CD14-positive monocyte (primary cell): ENCODE results near the gene LCAT. TPM values are rescaled to one million over a fixed set of nuclear protein-coding genes. Genes with fewer than 3 reads are reported as not detected.

Experiments
- DNase-seq, 3 donors: peaks; one replicate each; pipeline ENCODE4 v3.0.0-alpha.2; 2011 to 2022
- H2AFZ ChIP-seq: 2 replicates; pipeline ENCODE4 v1.6.0; 2012; ENCODE audit warnings: mild to moderate bottlenecking, low read depth, low read length, inconsistent platforms; ENCODE audit not compliant: insufficient read depth, poor library complexity, severe bottlenecking
- H3K27ac ChIP-seq, 2 donors: 1 replicate in 1 of 2; 2 replicates in 1 of 2; pipeline ENCODE4 v1.5.1; 2012 to 2013; ENCODE audit warnings: low read length in 2 of 2, control low read depth in 1 of 2, inconsistent platforms in 1 of 2, low read depth in 1 of 2, mild to moderate bottlenecking in 1 of 2
- H3K27me3 ChIP-seq, 2 donors: one replicate each; pipeline versions ENCODE4 v1.6.0 to v1.6.1; 2011 to 2013; ENCODE audit warnings: low read length in 2 of 2; ENCODE audit not compliant: control insufficient read depth in 2 of 2, insufficient read depth in 2 of 2
- H3K36me3 ChIP-seq, 2 donors: replicated peaks in 1 of 2; 1 replicate in 1 of 2; 2 replicates in 1 of 2; pipeline versions ENCODE4 v1.5.1 to v1.6.1; 2012 to 2013; ENCODE audit warnings: low read length in 2 of 2, control low read depth in 1 of 2, inconsistent platforms in 1 of 2, mild to moderate bottlenecking in 1 of 2; ENCODE audit not compliant: insufficient read depth in 2 of 2, control insufficient read depth in 1 of 2
- H3K4me1 ChIP-seq, 2 donors: 1 replicate in 1 of 2; 2 replicates in 1 of 2; pipeline versions ENCODE4 v1.5.1 to v1.6.1; 2012 to 2013; ENCODE audit warnings: low read length in 2 of 2, control low read depth in 1 of 2, inconsistent platforms in 1 of 2, mild to moderate bottlenecking in 1 of 2, moderate library complexity in 1 of 2; ENCODE audit not compliant: insufficient read depth in 2 of 2, control insufficient read depth in 1 of 2
- H3K4me2 ChIP-seq: replicated peaks from 2 replicates; pipeline ENCODE3; 2012; ENCODE audit warnings: low read length, moderate library complexity, mild to moderate bottlenecking; ENCODE audit not compliant: poor library complexity, severe bottlenecking; ENCODE audit errors: extremely low read depth
- H3K4me3 ChIP-seq, 3 experiments: fragments of 200-600 bp in 1 of 3; sonication (generic) in 1 of 3; replicated peaks in 1 of 3; 1 replicate in 2 of 3; 2 replicates in 1 of 3; pipeline ENCODE4 v1.5.1; 2011 to 2013; ENCODE audit warnings: low read length in 3 of 3, mild to moderate bottlenecking in 3 of 3, control low read depth in 2 of 3, low read depth in 2 of 3, inconsistent platforms in 1 of 3, moderate library complexity in 1 of 3
- H3K79me2 ChIP-seq: 2 replicates; pipeline ENCODE4 v1.6.0; 2012; ENCODE audit warnings: mild to moderate bottlenecking, control low read depth, inconsistent platforms, low read length, moderate library complexity; ENCODE audit not compliant: insufficient read depth
- H3K9ac ChIP-seq: 2 replicates; pipeline ENCODE4 v1.6.0; 2017; ENCODE audit warnings: low read length, mild to moderate bottlenecking; ENCODE audit not compliant: insufficient read depth, poor library complexity, severe bottlenecking
- H3K9me3 ChIP-seq, 2 donors: replicated peaks in 1 of 2; 1 replicate in 1 of 2; 2 replicates in 1 of 2; pipeline versions ENCODE4 v1.5.1 to v1.6.1; 2012 to 2013; ENCODE audit warnings: low read length in 2 of 2, control low read depth in 1 of 2; ENCODE audit not compliant: control insufficient read depth in 1 of 2, insufficient read depth in 1 of 2
- H4K20me1 ChIP-seq: 2 replicates; pipeline ENCODE4 v1.6.0; 2012; ENCODE audit warnings: mild to moderate bottlenecking, low read length, control low read depth, moderate library complexity; ENCODE audit not compliant: insufficient read depth
- H3K27ac Mint-ChIP-seq, 7 donors: one replicate each; pipeline ENCODE4 v1.8.0; 2020; ENCODE audit warnings: mild to moderate bottlenecking in 7 of 7, mixed read lengths in 7 of 7, moderate library complexity in 6 of 7, inconsistent platforms in 2 of 7
- H3K27me3 Mint-ChIP-seq, 3 donors: one replicate each; pipeline ENCODE4 v1.8.0; 2021 to 2022; ENCODE audit warnings: low read depth in 3 of 3, mild to moderate bottlenecking in 3 of 3, mixed read lengths in 3 of 3, moderate library complexity in 3 of 3, inconsistent platforms in 1 of 3
- H3K36me3 Mint-ChIP-seq, 2 donors: one replicate each; pipeline ENCODE4 v1.8.0; 2020; ENCODE audit warnings: mixed read lengths in 2 of 2, inconsistent platforms in 1 of 2, mild to moderate bottlenecking in 1 of 2
- H3K4me1 Mint-ChIP-seq: one replicate; pipeline ENCODE4 v1.8.0; 2020; ENCODE audit warnings: mild to moderate bottlenecking, mixed read lengths
- H3K4me3 Mint-ChIP-seq, 2 donors: one replicate each; pipeline ENCODE4 v1.8.0; 2020; ENCODE audit warnings: mild to moderate bottlenecking in 2 of 2, mixed read lengths in 2 of 2, moderate library complexity in 1 of 2
- H3K9me3 Mint-ChIP-seq, 7 donors: one replicate each; pipeline ENCODE4 v1.8.0; 2020 to 2022; ENCODE audit warnings: mixed read lengths in 7 of 7, mild to moderate bottlenecking in 6 of 7, moderate library complexity in 6 of 7, inconsistent platforms in 2 of 7
- WGBS: methylation state at CpG from one replicate; pipeline ENCODE4 v1.1.5; 2013; ENCODE audit warnings: missing lambda C conversion rate; ENCODE audit not compliant: insufficient coverage; 5-methylcytosine and 5-hydroxymethylcytosine counted together
- intact Hi-C, 2 donors: fragments of 100-400 bp; cut with micrococcal nuclease; formaldehyde crosslinking; loops; one replicate each; pipeline versions ENCODE4 v1.15.0 to v1.15.1; 2023
- polyA plus RNA-seq, 3 donors: library from polyadenylated mRNA; depleted of rRNA in 1 of 3; unstranded in 2 of 3; stranded (reverse) in 1 of 3; fragments of 300-500 nt in 2 of 3; fragments of >200 nt in 1 of 3; fragmentation: Illumina TruSeq in 2 of 3; gene quantifications; 1 replicate in 2 of 3; 2 replicates in 1 of 3; pipeline ENCODE4 v1.2.3, GENCODE V29; 2012 to 2021
- TF ChIP-seq, protein P1 (sequence below): fragments of 200-600 bp; IDR thresholded peaks from one replicate; pipeline ENCODE4 v1.8.0; 2022; ENCODE audit warnings: antibody characterized with exemption, mild to moderate bottlenecking

LCAT gene
- polyA plus RNA-seq, 3 donors, result 0.17 to 16.2 TPM; not detected in 1

DNA sequence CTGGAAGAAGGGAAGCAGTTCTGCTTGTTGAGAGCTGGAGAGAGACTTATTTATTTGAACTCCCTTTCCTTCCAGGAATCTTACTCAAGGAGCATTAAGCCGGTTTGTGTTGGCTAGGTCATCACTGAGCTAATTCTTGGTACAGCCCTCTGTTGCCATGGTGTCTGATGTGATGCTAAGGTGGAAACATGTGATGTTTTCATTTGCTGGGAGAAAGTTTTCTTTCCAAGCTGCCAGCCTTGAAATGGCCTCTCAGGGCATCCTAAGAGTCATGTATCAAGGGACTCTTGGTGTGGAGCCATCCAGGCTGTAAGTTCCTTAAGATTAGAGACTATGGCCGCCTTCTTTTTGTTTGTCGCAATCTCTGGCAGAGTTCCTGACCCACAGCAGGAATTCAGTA is 46.7 kb downstream of the LCAT start:
- H3K79me2 ChIP-seq, result peaks cover 85% of the 10 kb centered on the region
- H3K27me3 Mint-ChIP-seq, result no peaks in the 10 kb centered on the region
- H3K27ac ChIP-seq, result no peak overlapping the region
- no peaks in the 10 kb centered on the region for H3K27me3 ChIP-seq
- peaks cover 8 to 27% of the 10 kb centered on the region in 2 donors for H3K36me3 Mint-ChIP-seq
- H3K4me3 Mint-ChIP-seq, result no peak overlapping the region
- H3K9me3 Mint-ChIP-seq, result no peaks in the 10 kb centered on the region
- peak overlapping the region in 1 of 7 donors; percentile 10 for H3K27ac Mint-ChIP-seq
- peaks cover 56% of the 10 kb centered on the region for H4K20me1 ChIP-seq
- no peaks in the 10 kb centered on the region for H3K9me3 ChIP-seq
- DNase-seq, result no peak
- H3K4me1 Mint-ChIP-seq, result peaks cover 24% of the 10 kb centered on the region
- H3K4me2 ChIP-seq, result no peak overlapping the region
- H3K9ac ChIP-seq, result no peak overlapping the region
- peaks cover 4 to 23% of the 10 kb centered on the region in 2 donors for H3K36me3 ChIP-seq
- no peak overlapping the region for H3K4me3 ChIP-seq
- WGBS, result 100% methylated on average over 2 of the region's 3 CpGs
- intact Hi-C loops, result loop anchor here in 1 of 2 donors (5.0 kb wide), 1 partner anchor 35 kb away; the partner anchor contains the start of gene CTRL
- H2AFZ ChIP-seq, result no peak overlapping the region
- H3K4me1 ChIP-seq, result peaks cover 18 to 20% of the 10 kb centered on the region in 2 donors
- TF ChIP-seq, protein P1, sequence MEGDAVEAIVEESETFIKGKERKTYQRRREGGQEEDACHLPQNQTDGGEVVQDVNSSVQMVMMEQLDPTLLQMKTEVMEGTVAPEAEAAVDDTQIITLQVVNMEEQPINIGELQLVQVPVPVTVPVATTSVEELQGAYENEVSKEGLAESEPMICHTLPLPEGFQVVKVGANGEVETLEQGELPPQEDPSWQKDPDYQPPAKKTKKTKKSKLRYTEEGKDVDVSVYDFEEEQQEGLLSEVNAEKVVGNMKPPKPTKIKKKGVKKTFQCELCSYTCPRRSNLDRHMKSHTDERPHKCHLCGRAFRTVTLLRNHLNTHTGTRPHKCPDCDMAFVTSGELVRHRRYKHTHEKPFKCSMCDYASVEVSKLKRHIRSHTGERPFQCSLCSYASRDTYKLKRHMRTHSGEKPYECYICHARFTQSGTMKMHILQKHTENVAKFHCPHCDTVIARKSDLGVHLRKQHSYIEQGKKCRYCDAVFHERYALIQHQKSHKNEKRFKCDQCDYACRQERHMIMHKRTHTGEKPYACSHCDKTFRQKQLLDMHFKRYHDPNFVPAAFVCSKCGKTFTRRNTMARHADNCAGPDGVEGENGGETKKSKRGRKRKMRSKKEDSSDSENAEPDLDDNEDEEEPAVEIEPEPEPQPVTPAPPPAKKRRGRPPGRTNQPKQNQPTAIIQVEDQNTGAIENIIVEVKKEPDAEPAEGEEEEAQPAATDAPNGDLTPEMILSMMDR, result no peak

DNA sequence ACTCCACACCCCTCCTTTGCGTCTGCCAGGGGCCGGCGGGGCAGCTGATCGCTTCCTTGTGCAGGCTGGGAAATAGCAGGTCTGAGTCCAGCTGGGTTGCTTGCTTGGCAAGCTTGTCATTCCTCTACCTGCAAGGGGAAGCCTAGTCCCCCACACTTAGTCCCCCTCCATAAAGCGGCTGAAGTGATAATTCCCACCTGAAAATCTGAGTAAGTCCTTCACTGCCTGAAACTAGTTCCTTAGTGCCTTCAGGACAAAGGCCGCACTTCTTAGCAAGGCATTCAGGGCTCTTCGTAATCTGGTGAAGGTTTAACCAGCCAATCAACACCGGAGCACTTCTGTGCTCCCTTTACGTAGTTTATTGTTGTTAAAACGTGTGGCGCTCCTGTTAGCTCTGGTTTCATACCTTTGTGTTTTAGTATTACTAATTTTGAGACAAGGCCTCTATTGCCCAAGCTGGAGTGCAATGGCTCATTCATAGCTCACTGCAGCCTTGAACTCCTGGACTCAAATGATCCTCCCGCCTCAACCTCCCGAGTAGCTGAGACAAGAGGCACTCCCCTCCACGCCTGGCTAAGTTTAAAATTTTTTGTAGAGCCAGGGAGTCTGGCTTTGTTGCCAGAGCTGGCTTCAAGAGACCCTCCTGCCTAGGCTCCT is 50.0 kb downstream of the LCAT start:
- TF ChIP-seq, protein P1, result no peak
- Histone ChIP-seq H3K27me3 (no peaks in the 10 kb centered on the region), H3K4me1 (peaks cover 18 to 21% of the 10 kb centered on the region in 2 donors), H3K79me2 (peaks cover 57% of the 10 kb centered on the region), H3K4me2 (peak overlapping the region; percentile 91), H3K36me3 (no peaks in the 10 kb centered on the region), H4K20me1 (peaks cover 27% of the 10 kb centered on the region), H3K27ac (peak overlapping the region; percentile 89 to 97), H3K9ac (peak overlapping the region; percentile 99), H2AFZ (peak overlapping the region; percentile 91), H3K9me3 (no peaks in the 10 kb centered on the region), H3K4me3 (peak overlapping the region; percentile 52 to 91 (median 90))
- 40% methylated on average over 11 of the region's 14 CpGs for WGBS
- peak overlapping the region; percentile 93 to 98 (median 95) for H3K27ac Mint-ChIP-seq
- peaks cover 24% of the 10 kb centered on the region for H3K4me1 Mint-ChIP-seq
- peak overlapping the region; percentile 89 to 95 for H3K4me3 Mint-ChIP-seq
- H3K27me3 Mint-ChIP-seq, result no peaks in the 10 kb centered on the region
- intact Hi-C loops, result loop anchor here in 1 of 2 donors (5.0 kb wide), 3 partner anchors 43 to 332 kb away; partner anchors contain the start of genes CTCF, PSMB10, RANBP10 and TSNAXIP1
- peaks cover 5 to 13% of the 10 kb centered on the region in 2 donors for H3K36me3 Mint-ChIP-seq
- DNase-seq, result no peak
- no peaks in the 10 kb centered on the region for H3K9me3 Mint-ChIP-seq
